ENCODE data around the gene CYGB. TPM values are rescaled to one million over a fixed set of nuclear protein-coding genes. Genes with fewer than 3 reads are reported as not detected.

Gene CYGB
- total and polyA plus RNA-seq, 5 donors from 2014 or later: not detected

GRCh38 chr17:76572201-76572910, 34.8 kb upstream of the CYGB start:
- ATAC-seq (ENCODE audit: low read depth in 2 of 2): no peak
- Mint-ChIP-seq H3K27ac (no peak overlapping the region), H3K9me3 (no peaks in the 10 kb centered on the region), H3K4me3 (no peak overlapping the region), H3K36me3 (peaks cover 2% of the 10 kb centered on the region), H3K27me3 (peaks cover 5% of the 10 kb centered on the region), H3K4me1 (peaks cover 0 to 4% (median 3%) of the 10 kb centered on the region in 4 donors)
- Histone ChIP-seq H3K27ac (ENCODE audit: insufficient read depth, low read length, poor library complexity, severe bottlenecking) (no peak overlapping the region), H3K4me1 (ENCODE audit: control insufficient read depth, insufficient read depth, low read length, poor library complexity, severe bottlenecking) (no peaks in the 10 kb centered on the region), H3K27me3 (ENCODE audit: control insufficient read depth, insufficient read depth, low read length) (no peaks in the 10 kb centered on the region), H3K9me3 (ENCODE audit: control insufficient read depth in 2 of 2, low read length in 2 of 2) (no peaks in the 10 kb centered on the region), H3K4me3 (ENCODE audit: low read depth, low read length) (no peak overlapping the region), H3K36me3 (ENCODE audit: control insufficient read depth, insufficient read depth, low read length) (no peaks in the 10 kb centered on the region)
- DNase-seq: no peak

- no peak overlapping the region for H3K27ac Mint-ChIP-seq
These were observed 33.5 kb upstream of the CYGB start for GRCh38 chr17:76570877-76571471.

DNA sequence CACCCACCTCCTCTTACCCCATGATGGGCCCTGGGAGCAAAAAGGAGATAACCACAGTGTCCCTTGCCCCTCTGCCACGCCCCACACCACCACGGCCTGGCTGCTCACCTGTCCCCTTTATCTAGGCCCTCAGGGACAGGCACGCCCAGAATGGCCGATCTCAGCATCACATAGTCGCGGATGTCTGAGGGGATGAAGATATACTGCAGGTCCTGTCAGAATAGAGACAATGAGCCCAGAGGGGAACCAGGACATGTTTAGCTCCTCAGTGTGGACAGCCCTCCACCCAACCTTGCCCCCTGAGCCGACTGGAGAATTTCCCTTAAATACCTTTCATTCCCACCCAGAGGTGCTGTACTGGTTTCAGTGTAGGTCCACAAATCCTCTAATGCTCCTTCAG, 32.9 kb upstream of the CYGB start:
- ATAC-seq (ENCODE audit: low read depth in 2 of 2) (no peak), DNase-seq (no peak)
- Histone ChIP-seq H3K36me3 (ENCODE audit: control insufficient read depth, insufficient read depth, low read length) (peaks cover 9% of the 10 kb centered on the region), H3K4me3 (ENCODE audit: low read depth, low read length) (no peak overlapping the region), H3K9me3 (ENCODE audit: control insufficient read depth in 2 of 2, low read length in 2 of 2) (no peaks in the 10 kb centered on the region), H3K27ac (ENCODE audit: insufficient read depth, low read length, poor library complexity, severe bottlenecking) (no peak overlapping the region), H3K4me1 (ENCODE audit: control insufficient read depth, insufficient read depth, low read length, poor library complexity, severe bottlenecking) (no peaks in the 10 kb centered on the region), H3K27me3 (ENCODE audit: control insufficient read depth, insufficient read depth, low read length) (no peaks in the 10 kb centered on the region)
- Mint-ChIP-seq H3K9me3 (no peaks in the 10 kb centered on the region), H3K4me1 (peaks cover 0 to 12% (median 3%) of the 10 kb centered on the region in 4 donors), H3K36me3 (peaks cover 9% of the 10 kb centered on the region), H3K4me3 (no peak overlapping the region), H3K27me3 (peaks cover 5% of the 10 kb centered on the region), H3K27ac (no peak overlapping the region)

More at GRCh38 chr17:76570877-76571471, 33.5 kb upstream of the CYGB start:
- no peaks in the 10 kb centered on the region for H3K9me3 Mint-ChIP-seq
- H3K4me3 Mint-ChIP-seq: peak overlapping the region in 1 of 4 donors; percentile 29
- H3K36me3 Mint-ChIP-seq: peaks cover 4% of the 10 kb centered on the region
- Histone ChIP-seq H3K27ac (ENCODE audit: insufficient read depth, low read length, poor library complexity, severe bottlenecking) (no peak overlapping the region), H3K27me3 (ENCODE audit: control insufficient read depth, insufficient read depth, low read length) (no peaks in the 10 kb centered on the region), H3K4me3 (ENCODE audit: low read depth, low read length) (no peak overlapping the region), H3K4me1 (ENCODE audit: control insufficient read depth, insufficient read depth, low read length, poor library complexity, severe bottlenecking) (no peaks in the 10 kb centered on the region), H3K36me3 (ENCODE audit: control insufficient read depth, insufficient read depth, low read length) (peaks cover 4% of the 10 kb centered on the region), H3K9me3 (ENCODE audit: control insufficient read depth in 2 of 2, low read length in 2 of 2) (no peaks in the 10 kb centered on the region)
- DNase-seq: no peak
- H3K4me1 Mint-ChIP-seq: peaks cover 0 to 10% (median 4%) of the 10 kb centered on the region in 4 donors
- peaks cover 5% of the 10 kb centered on the region for H3K27me3 Mint-ChIP-seq
- ATAC-seq (ENCODE audit: low read depth in 2 of 2): no peak

DNA sequence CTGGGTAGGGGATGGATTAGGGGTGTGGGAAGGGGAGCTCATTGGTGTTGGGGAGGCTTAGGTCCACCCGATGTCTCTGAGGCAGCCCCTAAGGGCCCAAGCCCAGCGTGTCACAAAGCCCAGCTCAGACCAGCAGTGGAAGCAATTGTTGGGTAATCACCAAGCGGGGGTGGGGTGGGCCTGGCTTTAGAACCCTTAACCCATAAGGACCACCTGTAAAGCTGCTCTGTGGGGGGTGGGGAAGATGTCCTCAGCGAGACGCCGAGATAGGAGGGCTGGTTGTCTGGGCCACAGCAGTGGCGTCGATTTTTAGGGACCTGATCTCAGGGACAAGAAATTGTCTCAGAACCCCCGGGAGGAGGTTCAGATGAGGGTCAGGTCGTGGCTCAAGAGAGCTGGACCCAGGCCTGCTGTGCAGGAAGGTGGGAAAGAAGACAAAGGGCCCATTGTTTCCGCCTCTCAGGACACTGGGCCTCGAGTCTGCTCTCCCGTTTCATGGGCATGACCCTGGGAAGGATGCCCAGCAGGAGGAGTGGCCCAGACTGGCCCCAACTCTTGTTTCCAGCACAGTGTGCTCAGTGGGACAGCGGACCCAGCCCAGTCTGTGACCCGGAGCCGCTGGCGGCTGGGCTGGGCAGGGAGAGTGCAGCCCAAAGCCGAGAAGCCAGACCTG, 32.2 kb upstream of the CYGB start:
- DNase-seq: no peak
- Histone ChIP-seq H3K9me3 (ENCODE audit: control insufficient read depth in 2 of 2, low read length in 2 of 2) (no peaks in the 10 kb centered on the region), H3K36me3 (ENCODE audit: control insufficient read depth, insufficient read depth, low read length) (peaks cover 15% of the 10 kb centered on the region), H3K4me1 (ENCODE audit: control insufficient read depth, insufficient read depth, low read length, poor library complexity, severe bottlenecking) (no peaks in the 10 kb centered on the region), H3K27ac (ENCODE audit: insufficient read depth, low read length, poor library complexity, severe bottlenecking) (no peak overlapping the region), H3K4me3 (ENCODE audit: low read depth, low read length) (no peak overlapping the region), H3K27me3 (ENCODE audit: control insufficient read depth, insufficient read depth, low read length) (no peaks in the 10 kb centered on the region)
- no peaks in the 10 kb centered on the region for H3K9me3 Mint-ChIP-seq
- peaks cover 15% of the 10 kb centered on the region for H3K36me3 Mint-ChIP-seq
- no peak for ATAC-seq (ENCODE audit: low read depth in 2 of 2)
- H3K27ac Mint-ChIP-seq: no peak overlapping the region
- H3K27me3 Mint-ChIP-seq: no peaks in the 10 kb centered on the region
- H3K4me1 Mint-ChIP-seq: peaks cover 0 to 12% (median 3%) of the 10 kb centered on the region in 4 donors
- H3K4me3 Mint-ChIP-seq: no peak overlapping the region

DNA sequence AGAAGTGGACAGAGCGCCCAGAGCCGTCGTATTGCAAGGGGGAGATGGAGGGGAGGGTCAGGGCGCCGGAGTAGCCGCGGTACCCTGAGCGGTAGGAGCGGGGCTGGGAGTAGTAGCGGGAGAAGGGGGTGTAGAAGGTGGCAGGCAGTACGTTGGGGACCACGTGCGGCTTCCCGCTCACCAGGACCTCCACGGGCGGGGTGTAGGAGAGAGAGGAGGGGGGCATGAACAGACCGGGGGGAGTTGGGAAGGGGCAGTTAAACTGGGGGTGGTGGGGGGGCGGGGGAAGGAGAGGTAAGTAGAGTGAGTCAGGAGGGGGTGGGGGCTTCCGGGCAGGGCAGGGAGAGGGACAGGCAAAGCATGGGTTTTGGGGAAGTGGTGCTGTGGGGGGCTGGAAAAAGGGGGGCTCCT, 31.3 kb upstream of the CYGB start:
- Mint-ChIP-seq H3K4me3 (no peak overlapping the region), H3K36me3 (peaks cover 15% of the 10 kb centered on the region), H3K4me1 (peaks cover 0 to 12% (median 3%) of the 10 kb centered on the region in 4 donors), H3K27ac (no peak overlapping the region), H3K9me3 (no peaks in the 10 kb centered on the region), H3K27me3 (no peaks in the 10 kb centered on the region)
- ATAC-seq (ENCODE audit: low read depth in 2 of 2): no peak
- Histone ChIP-seq H3K9me3 (ENCODE audit: control insufficient read depth in 2 of 2, low read length in 2 of 2) (no peaks in the 10 kb centered on the region), H3K27me3 (ENCODE audit: control insufficient read depth, insufficient read depth, low read length) (no peaks in the 10 kb centered on the region), H3K4me3 (ENCODE audit: low read depth, low read length) (no peak overlapping the region), H3K4me1 (ENCODE audit: control insufficient read depth, insufficient read depth, low read length, poor library complexity, severe bottlenecking) (no peaks in the 10 kb centered on the region), H3K36me3 (ENCODE audit: control insufficient read depth, insufficient read depth, low read length) (peaks cover 20% of the 10 kb centered on the region), H3K27ac (ENCODE audit: insufficient read depth, low read length, poor library complexity, severe bottlenecking) (no peak overlapping the region)
- DNase-seq: no peak

DNA sequence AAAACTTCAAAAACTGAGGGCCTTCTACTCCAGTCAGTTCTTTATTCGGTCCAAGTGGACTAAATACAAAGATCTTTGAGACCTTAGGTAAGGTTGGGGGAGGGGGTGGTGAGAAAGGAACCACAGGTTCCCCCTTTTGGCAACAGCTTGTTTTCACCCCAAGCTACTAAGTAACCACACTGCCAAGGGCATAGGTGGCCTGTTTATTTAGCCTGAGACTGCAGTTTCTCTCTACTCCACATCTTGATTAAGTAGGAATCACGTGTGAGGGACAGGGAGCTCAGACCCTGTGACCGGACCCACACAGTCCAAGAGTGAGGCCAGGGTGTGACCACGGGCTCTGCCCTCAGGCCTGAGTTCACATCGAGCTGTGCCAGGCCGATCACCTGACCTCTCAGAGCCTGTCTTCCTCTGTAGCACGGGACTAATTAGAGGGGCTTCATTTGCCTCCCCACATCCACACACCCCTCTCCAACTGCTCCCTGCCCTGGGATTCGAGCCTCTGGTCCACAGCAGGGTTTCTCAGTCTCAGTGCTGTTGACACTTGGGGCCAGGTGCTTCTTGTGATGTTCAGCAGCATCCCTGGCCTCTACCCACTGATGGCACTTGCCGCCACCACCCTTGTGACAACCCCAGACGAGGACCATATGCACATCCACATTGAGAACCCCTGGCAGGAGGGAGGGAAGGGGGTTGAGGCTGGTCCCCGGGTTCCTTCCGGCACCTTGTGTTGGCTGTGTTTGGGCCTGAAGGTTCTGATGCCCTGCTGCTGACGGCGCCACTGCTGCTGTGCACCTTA, 30.3 kb upstream of the CYGB start:
- no peaks in the 10 kb centered on the region for H3K9me3 Mint-ChIP-seq
- Histone ChIP-seq H3K27me3 (ENCODE audit: control insufficient read depth, insufficient read depth, low read length) (no peaks in the 10 kb centered on the region), H3K27ac (ENCODE audit: insufficient read depth, low read length, poor library complexity, severe bottlenecking) (no peak overlapping the region), H3K9me3 (ENCODE audit: control insufficient read depth in 2 of 2, low read length in 2 of 2) (no peaks in the 10 kb centered on the region), H3K36me3 (ENCODE audit: control insufficient read depth, insufficient read depth, low read length) (peaks cover 26% of the 10 kb centered on the region), H3K4me3 (ENCODE audit: low read depth, low read length) (no peak overlapping the region), H3K4me1 (ENCODE audit: control insufficient read depth, insufficient read depth, low read length, poor library complexity, severe bottlenecking) (no peaks in the 10 kb centered on the region)
- ATAC-seq (ENCODE audit: low read depth in 2 of 2): no peak
- peaks cover 0 to 17% (median 7%) of the 10 kb centered on the region in 4 donors for H3K4me1 Mint-ChIP-seq
- H3K27me3 Mint-ChIP-seq: no peaks in the 10 kb centered on the region
- H3K27ac Mint-ChIP-seq: no peak overlapping the region
- no peak overlapping the region for H3K4me3 Mint-ChIP-seq
- H3K36me3 Mint-ChIP-seq: peaks cover 20% of the 10 kb centered on the region
- no peak for DNase-seq

DNA sequence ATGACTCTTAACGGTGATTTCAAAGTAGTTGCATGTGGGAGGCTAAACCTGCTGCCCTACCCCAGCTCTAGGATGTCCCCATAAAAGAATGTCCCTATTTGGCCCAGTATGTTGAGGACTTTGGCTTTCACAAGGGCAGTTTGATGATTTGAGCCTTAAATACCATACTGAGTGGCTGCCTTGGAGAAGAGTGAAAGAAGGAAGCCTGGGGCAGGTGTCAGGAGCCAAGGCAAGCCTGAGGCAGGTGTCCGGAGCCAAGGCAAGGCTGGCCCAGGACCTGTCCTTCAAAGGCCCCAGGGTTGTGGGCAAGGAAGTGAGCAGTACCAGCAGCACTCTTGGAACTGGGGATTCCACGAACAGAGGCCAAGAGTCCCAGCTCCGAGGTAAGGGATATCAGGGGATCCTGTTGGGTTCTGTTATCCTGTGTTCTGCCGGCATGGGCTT, 29.5 kb upstream of the CYGB start:
- no peaks in the 10 kb centered on the region for H3K9me3 Mint-ChIP-seq
- H3K36me3 Mint-ChIP-seq: peaks cover 22% of the 10 kb centered on the region
- peaks cover 1% of the 10 kb centered on the region for H3K4me1 ChIP-seq (ENCODE audit: control insufficient read depth, insufficient read depth, low read length, poor library complexity, severe bottlenecking)
- no peaks in the 10 kb centered on the region for H3K9me3 ChIP-seq (ENCODE audit: control insufficient read depth in 2 of 2, low read length in 2 of 2)
- peaks cover 30% of the 10 kb centered on the region for H3K36me3 ChIP-seq (ENCODE audit: control insufficient read depth, insufficient read depth, low read length)
- no peak for DNase-seq
- ATAC-seq (ENCODE audit: low read depth in 2 of 2): no peak
- H3K27ac Mint-ChIP-seq: no peak overlapping the region
- no peak overlapping the region for H3K27ac ChIP-seq (ENCODE audit: insufficient read depth, low read length, poor library complexity, severe bottlenecking)
- H3K27me3 ChIP-seq (ENCODE audit: control insufficient read depth, insufficient read depth, low read length): no peaks in the 10 kb centered on the region
- H3K4me3 Mint-ChIP-seq: no peak overlapping the region
- H3K4me1 Mint-ChIP-seq: peaks cover under 1 to 21% (median 10%) of the 10 kb centered on the region in 4 donors
- H3K4me3 ChIP-seq (ENCODE audit: low read depth, low read length): no peak overlapping the region
- H3K27me3 Mint-ChIP-seq: no peaks in the 10 kb centered on the region

All from CD4-positive, CD25-positive, alpha-beta regulatory T cell (primary cell).